Small intestine (tissue), 7 donors: ENCODE results near the gene CHST8. TPM values are rescaled to one million over a fixed set of nuclear protein-coding genes. Genes with fewer than 3 reads are reported as not detected.
"Not testable (repeated sequence)": the region's sequence is repeated elsewhere in the genome, so short reads cannot be mapped to it uniquely, and the experiment has no call there.

Experiments used
- DNase-seq, 2 donors: peaks; one replicate each; pipeline versions ENCODE4 v3.0.0 to v3.0.0-alpha.2; 2013
- FAIRE-seq: peaks from 2 replicates; lab custom pipeline; 2012; peaks lifted over from hg19 to GRCh38; lab: Jason Lieb, UNC
- H3K27ac ChIP-seq, 3 donors: one replicate each; pipeline ENCODE4 v1.5.1; 2013; ENCODE audit warnings: low read length in 2 of 3, mild to moderate bottlenecking in 2 of 3, control low read depth in 1 of 3, inconsistent platforms in 1 of 3, low read depth in 1 of 3, moderate library complexity in 1 of 3
- H3K27me3 ChIP-seq, 3 donors: one replicate each; pipeline ENCODE4 v1.6.1; 2013; ENCODE audit warnings: low read length in 3 of 3, inconsistent platforms in 1 of 3; ENCODE audit not compliant: control insufficient read depth in 3 of 3, insufficient read depth in 3 of 3
- H3K36me3 ChIP-seq, 3 donors: one replicate each; pipeline ENCODE4 v1.6.1; 2013; ENCODE audit warnings: low read length in 3 of 3, inconsistent platforms in 1 of 3, low read depth in 1 of 3, mild to moderate bottlenecking in 1 of 3, moderate library complexity in 1 of 3; ENCODE audit not compliant: control insufficient read depth in 3 of 3, insufficient read depth in 2 of 3
- H3K4me1 ChIP-seq, 3 donors: one replicate each; pipeline ENCODE4 v1.6.1; 2013; ENCODE audit warnings: low read length in 2 of 3, inconsistent platforms in 1 of 3, low read depth in 1 of 3, mild to moderate bottlenecking in 1 of 3, moderate library complexity in 1 of 3; ENCODE audit not compliant: control insufficient read depth in 3 of 3, insufficient read depth in 2 of 3
- H3K4me3 ChIP-seq, 3 donors: one replicate each; pipeline ENCODE4 v1.5.1; 2013; ENCODE audit warnings: low read length in 3 of 3, control low read depth in 1 of 3, inconsistent platforms in 1 of 3, low read depth in 1 of 3, mild to moderate bottlenecking in 1 of 3, moderate library complexity in 1 of 3
- H3K9me3 ChIP-seq, 2 donors: one replicate each; pipeline ENCODE4 v1.6.1; 2013; ENCODE audit warnings: low read depth in 1 of 2, low read length in 1 of 2; ENCODE audit not compliant: control insufficient read depth in 2 of 2, insufficient read depth in 1 of 2
- WGBS, 3 donors: extraction: QIAGEN DNeasy Blood & Tissue Kit; methylation state at CpG; one replicate each; pipeline ENCODE4 v1.1.7; 2013; 5-methylcytosine and 5-hydroxymethylcytosine counted together
- polyA plus RNA-seq, 4 donors: library from polyadenylated mRNA; stranded (reverse) in 3 of 4; unstranded in 1 of 4; fragments of 200-250 nt in 3 of 4; fragments of 120-200 nt in 1 of 4; gene quantifications; one replicate each; pipeline versions ENCODE4 v1.2.1 to v1.2.3, GENCODE V29; 2013
- donor health status: healthy with polysubstance abuse.
- donor health status: control.
- donor health status: control.
- donor health status: Bipolar disorder and iron deficiency.
- donor health status: healthy.

Gene CHST8
- polyA plus RNA-seq, 4 donors: 0.21 to 0.54 TPM; not detected in 2

- DNase-seq (no peak), FAIRE-seq (no peak)
- Histone ChIP-seq H3K4me3 (no peak overlapping the region), H3K27ac (no peak overlapping the region), H3K9me3 (no peaks in the 10 kb centered on the region), H3K36me3 (no peaks in the 10 kb centered on the region), H3K4me1 (no peaks in the 10 kb centered on the region), H3K27me3 (peaks cover 0 to 11% (median 0%) of the 10 kb centered on the region in 3 donors)
- WGBS, 3 donors: 77 to 86% (median 80%) methylated on average over 16 to 18 of the region's 18 CpGs
Measured at GRCh38 chr19:33689138-33689746, 67.5 kb downstream of the CHST8 start.

GRCh38 chr19:33689868-33690267, 68.1 kb downstream of the CHST8 start:
- WGBS, 3 donors: 35 to 56% (median 48%) methylated on average over 5 of the region's 5 CpGs
- no peaks in the 10 kb centered on the region for H3K36me3 ChIP-seq
- H3K9me3 ChIP-seq: no peaks in the 10 kb centered on the region
- no peaks in the 10 kb centered on the region for H3K4me1 ChIP-seq
- peaks cover 0 to 4% (median 0%) of the 10 kb centered on the region in 3 donors for H3K27me3 ChIP-seq
- no peak for DNase-seq
- no peak for FAIRE-seq
- no peak overlapping the region for H3K27ac ChIP-seq
- no peak overlapping the region for H3K4me3 ChIP-seq

- WGBS, 3 donors: 39 to 65% (median 51%) methylated on average over 20 of the region's 20 CpGs
- Histone ChIP-seq H3K27me3 (peaks cover 0 to 3% (median 0%) of the 10 kb centered on the region in 3 donors), H3K4me1 (no peaks in the 10 kb centered on the region), H3K4me3 (no peak overlapping the region), H3K9me3 (no peaks in the 10 kb centered on the region), H3K27ac (no peak overlapping the region), H3K36me3 (no peaks in the 10 kb centered on the region)
- DNase-seq (no peak), FAIRE-seq (no peak)
Measured at GRCh38 chr19:33690378-33691029, 68.8 kb downstream of the CHST8 start.

GRCh38 chr19:33691030-33691427, 69.3 kb downstream of the CHST8 start:
- no peaks in the 10 kb centered on the region for H3K4me1 ChIP-seq
- no peaks in the 10 kb centered on the region for H3K9me3 ChIP-seq
- no peak for FAIRE-seq
- H3K4me3 ChIP-seq: no peak overlapping the region
- 71 to 82% (median 78%) methylated on average over 11 to 12 of the region's 12 CpGs for WGBS, 3 donors
- no peaks in the 10 kb centered on the region for H3K36me3 ChIP-seq
- no peak overlapping the region for H3K27ac ChIP-seq
- H3K27me3 ChIP-seq: peaks cover 0 to under 1% (median 0%) of the 10 kb centered on the region in 3 donors
- DNase-seq: no peak

- no peak for DNase-seq
- Histone ChIP-seq H3K27ac (no peak overlapping the region), H3K36me3 (no peaks in the 10 kb centered on the region), H3K27me3 (no peaks in the 10 kb centered on the region), H3K4me3 (no peak overlapping the region), H3K9me3 (no peaks in the 10 kb centered on the region), H3K4me1 (no peaks in the 10 kb centered on the region)
- no peak for FAIRE-seq
- 65 to 75% (median 73%) methylated on average over 7 of the region's 7 CpGs for WGBS, 3 donors
Measured at GRCh38 chr19:33691736-33692135, 70.0 kb downstream of the CHST8 start.

- H3K9me3 ChIP-seq: no peaks in the 10 kb centered on the region
- no peaks in the 10 kb centered on the region for H3K4me1 ChIP-seq
- no peak for DNase-seq
- no peak for FAIRE-seq
- no peak overlapping the region for H3K4me3 ChIP-seq
- H3K27ac ChIP-seq: no peak overlapping the region
- no peaks in the 10 kb centered on the region for H3K36me3 ChIP-seq
- 37 to 60% (median 48%) methylated on average over 3 of the region's 3 CpGs for WGBS, 3 donors
- H3K27me3 ChIP-seq: no peaks in the 10 kb centered on the region
Measured at GRCh38 chr19:33693678-33694077, 71.9 kb downstream of the CHST8 start.

- not testable (repeated sequence) for H3K4me1 ChIP-seq, FAIRE-seq, DNase-seq, H3K4me3 ChIP-seq, H3K36me3 ChIP-seq, H3K27ac ChIP-seq, H3K9me3 ChIP-seq, H3K27me3 ChIP-seq
- 81 to 93% (median 92%) methylated on average over 3 of the region's 3 CpGs for WGBS, 3 donors
Measured at GRCh38 chr19:33695547-33695946, 73.8 kb downstream of the CHST8 start.

- 88 to 91% (median 89%) methylated on average over 9 of the region's 9 CpGs for whole genome bisulfite sequencing, 3 donors
- no peaks in the 10 kb centered on the region for H3K9me3 ChIP-seq
- DNase-seq: no peak
- no peak overlapping the region for H3K27ac ChIP-seq
- H3K27me3 ChIP-seq: no peaks in the 10 kb centered on the region
- H3K36me3 ChIP-seq: no peaks in the 10 kb centered on the region
- no peak overlapping the region for H3K4me3 ChIP-seq
- FAIRE-seq: no peak
- no peaks in the 10 kb centered on the region for H3K4me1 ChIP-seq
Measured at GRCh38 chr19:33697766-33698165, 76.0 kb downstream of the CHST8 start.
